22Rv1 (cell line): Measurements from ENCODE around the gene KRTAP10-11.
"Not testable (repeated sequence)": the region's sequence is repeated elsewhere in the genome, so short reads cannot be mapped to it uniquely, and the experiment has no call there.

Source experiments
- ZFX ChIP-seq: fragments of 450-650 bp; IDR thresholded peaks from 2 replicates; pipeline ENCODE4 v1.6.1; 2017; ENCODE audit warnings: antibody characterized with exemption, borderline replicate concordance
- TF ChIP-seq, protein P1 (sequence below): fragments of 450-650 bp; IDR thresholded peaks from 2 replicates; pipeline ENCODE4 v1.5.1; 2017; ENCODE audit warnings: mild to moderate bottlenecking

DNA sequence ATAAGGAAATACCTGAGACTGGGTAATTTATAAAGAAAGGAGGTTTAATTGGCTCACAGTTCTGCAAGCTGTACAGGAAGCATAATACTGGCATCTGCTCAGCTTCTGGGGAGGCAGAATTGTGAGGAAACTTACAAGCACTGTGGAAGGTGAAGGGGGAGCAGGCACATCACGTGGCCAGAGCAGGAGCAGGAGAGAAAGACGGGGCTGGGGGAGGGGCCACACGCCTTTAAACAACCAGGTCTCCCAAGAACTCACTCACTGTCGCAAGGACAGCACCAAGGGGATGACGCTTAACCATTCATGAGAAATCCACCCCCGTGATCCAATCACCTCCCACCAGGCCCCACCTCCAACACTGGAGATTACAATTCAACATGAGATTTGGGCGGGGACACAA lies 15.4 kb downstream of the KRTAP10-11 start:
- TF ChIP-seq, protein P1, sequence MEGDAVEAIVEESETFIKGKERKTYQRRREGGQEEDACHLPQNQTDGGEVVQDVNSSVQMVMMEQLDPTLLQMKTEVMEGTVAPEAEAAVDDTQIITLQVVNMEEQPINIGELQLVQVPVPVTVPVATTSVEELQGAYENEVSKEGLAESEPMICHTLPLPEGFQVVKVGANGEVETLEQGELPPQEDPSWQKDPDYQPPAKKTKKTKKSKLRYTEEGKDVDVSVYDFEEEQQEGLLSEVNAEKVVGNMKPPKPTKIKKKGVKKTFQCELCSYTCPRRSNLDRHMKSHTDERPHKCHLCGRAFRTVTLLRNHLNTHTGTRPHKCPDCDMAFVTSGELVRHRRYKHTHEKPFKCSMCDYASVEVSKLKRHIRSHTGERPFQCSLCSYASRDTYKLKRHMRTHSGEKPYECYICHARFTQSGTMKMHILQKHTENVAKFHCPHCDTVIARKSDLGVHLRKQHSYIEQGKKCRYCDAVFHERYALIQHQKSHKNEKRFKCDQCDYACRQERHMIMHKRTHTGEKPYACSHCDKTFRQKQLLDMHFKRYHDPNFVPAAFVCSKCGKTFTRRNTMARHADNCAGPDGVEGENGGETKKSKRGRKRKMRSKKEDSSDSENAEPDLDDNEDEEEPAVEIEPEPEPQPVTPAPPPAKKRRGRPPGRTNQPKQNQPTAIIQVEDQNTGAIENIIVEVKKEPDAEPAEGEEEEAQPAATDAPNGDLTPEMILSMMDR, result not testable (repeated sequence)
- not testable (repeated sequence) for TF ChIP-seq ZFX
